DMS53 treated with DMSO at 0.1 percent for 48 hours (cell line): Measurements from ENCODE around the gene ARHGAP35.
"Not testable (repeated sequence)": the region's sequence is repeated elsewhere in the genome, so short reads cannot be mapped to it uniquely, and the experiment has no call there.

Experiments used
- DNase-seq: peaks from one replicate; lab custom pipeline; 2025; ENCODE audit not compliant: unreplicated experiment; lab: John Stamatoyannopoulos, UW

ARHGAP35 gene

GRCh38 chr19:46868025-46868802 lies 7.4 kb downstream of the ARHGAP35 start:
- DNase-seq, result no peak

GRCh38 chr19:46871173-46871572 lies 10.4 kb downstream of the ARHGAP35 start:
- not testable (repeated sequence) for DNase-seq

GRCh38 chr19:46872967-46873366 lies 12.2 kb downstream of the ARHGAP35 start:
- no peak for DNase-seq

GRCh38 chr19:46875234-46875633 lies 14.4 kb downstream of the ARHGAP35 start:
- DNase-seq, result no peak

GRCh38 chr19:46875657-46876056 lies 14.9 kb downstream of the ARHGAP35 start:
- no peak for DNase-seq

- DNase-seq, result no peak
Observed at GRCh38 chr19:46878613-46879375, 18.0 kb downstream of the ARHGAP35 start.

GRCh38 chr19:46880431-46880830 lies 19.6 kb downstream of the ARHGAP35 start:
- DNase-seq, result no peak

- no peak for DNase-seq
Observed at GRCh38 chr19:46881092-46881491, 20.3 kb downstream of the ARHGAP35 start.

GRCh38 chr19:46882034-46882433 lies 21.2 kb downstream of the ARHGAP35 start:
- no peak for DNase-seq

- not testable (repeated sequence) for DNase-seq
Observed at GRCh38 chr19:46882751-46883150, 22.0 kb downstream of the ARHGAP35 start.

GRCh38 chr19:46885411-46885810 lies 24.6 kb downstream of the ARHGAP35 start:
- no peak for DNase-seq

GRCh38 chr19:46886546-46887239 lies 25.9 kb downstream of the ARHGAP35 start:
- DNase-seq, result no peak

GRCh38 chr19:46887240-46887782 lies 26.5 kb downstream of the ARHGAP35 start:
- no peak for DNase-seq

GRCh38 chr19:46890423-46891170 lies 29.8 kb downstream of the ARHGAP35 start:
- no peak for DNase-seq

GRCh38 chr19:46892252-46893179 lies 31.7 kb downstream of the ARHGAP35 start:
- no peak for DNase-seq

- no peak for DNase-seq
Observed at GRCh38 chr19:46896076-46896794, 35.4 kb downstream of the ARHGAP35 start.

- DNase-seq, result no peak
Observed at GRCh38 chr19:46898731-46899130, 37.9 kb downstream of the ARHGAP35 start.

- DNase-seq, result no peak
Observed at GRCh38 chr19:46900341-46900740, 39.5 kb downstream of the ARHGAP35 start.
